Activated CD4-positive, alpha-beta T cell treated with anti-CD3 and anti-CD28 coated beads, Interleukin-2, amount 50 U/mL, for 16 hours (primary cell): ENCODE measurements around the gene PHACTR3.
"Not testable (repeated sequence)": the region's sequence is repeated elsewhere in the genome, so short reads cannot be mapped to it uniquely, and the experiment has no call there.

Source experiments
- DNase-seq: peaks from one replicate; pipeline ENCODE4 v3.0.0-alpha.2; 2020

PHACTR3 gene

DNA sequence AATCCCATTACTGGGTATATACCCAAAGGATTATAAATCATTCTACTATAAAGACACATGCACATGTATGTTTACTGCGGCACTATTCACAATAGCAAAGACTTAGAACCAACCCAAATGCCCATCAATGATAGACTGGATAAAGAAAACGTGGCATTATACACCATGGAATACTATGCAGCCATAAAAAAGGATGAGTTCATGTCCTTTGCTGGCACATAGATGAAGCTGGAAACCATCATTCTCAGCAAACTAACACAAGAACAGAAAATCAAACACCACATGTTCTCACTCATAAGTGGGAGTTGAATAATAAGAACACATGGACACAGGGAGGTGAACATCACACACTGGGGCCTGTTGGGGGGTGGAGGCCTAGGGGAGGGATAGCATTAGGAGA, 285.7 kb downstream of the PHACTR3 start:
- DNase-seq: not testable (repeated sequence)

DNA sequence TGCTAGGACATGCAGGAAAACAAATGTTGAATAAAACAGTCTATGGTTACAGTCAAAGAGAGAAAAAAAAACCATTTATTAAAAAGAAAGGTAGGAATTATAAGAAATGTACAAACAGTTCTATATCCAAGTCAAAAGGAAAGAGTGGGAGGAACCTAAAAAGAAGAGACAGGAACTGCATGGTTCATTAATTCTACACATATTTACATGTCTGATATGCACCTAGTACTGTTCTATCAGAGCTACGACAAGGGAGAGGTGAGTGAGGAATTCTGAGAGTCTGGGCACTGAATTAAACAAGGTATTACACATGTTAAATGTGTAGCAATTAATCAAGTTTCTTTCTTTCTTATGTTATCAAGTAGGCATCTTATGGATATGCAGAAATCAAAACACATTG, 287.2 kb downstream of the PHACTR3 start:
- no peak for DNase-seq

- no peak for DNase-seq
Measured at GRCh38 chr20:59895908-59896307, 291.6 kb downstream of the PHACTR3 start.
